Activated T-cell treated with anti-CD3 and anti-CD28 coated beads, Interleukin-2, amount 50 U/mL, for 4 hours (primary cell): Measurements from ENCODE around the gene ROMO1. TPM values are rescaled to one million over a fixed set of nuclear protein-coding genes. Genes with fewer than 3 reads are reported as not detected.

Source experiments
- ATAC-seq, 2 donors: fragments of 200-7000 bp; cut with Tn5 transposase; one replicate each; pipeline ENCODE4 v1.10.0; 2021
- DNase-seq: peaks from one replicate; pipeline ENCODE4 v3.0.0-alpha.2; 2020
- H3K27me3 Mint-ChIP-seq: one replicate; pipeline ENCODE4 v1.8.0; 2021; ENCODE audit warnings: low read depth, mixed read lengths
- H3K36me3 Mint-ChIP-seq: one replicate; pipeline ENCODE4 v1.8.0; 2022; ENCODE audit warnings: mixed read lengths; ENCODE audit not compliant: insufficient read depth
- H3K4me1 Mint-ChIP-seq: one replicate; pipeline ENCODE4 v1.8.0; 2021; ENCODE audit warnings: low read depth, mixed read lengths
- H3K4me3 Mint-ChIP-seq: one replicate; pipeline ENCODE4 v1.8.0; 2021; ENCODE audit warnings: mild to moderate bottlenecking, moderate library complexity, mixed read lengths
- H3K9me3 Mint-ChIP-seq: one replicate; pipeline ENCODE4 v1.8.0; 2021; ENCODE audit warnings: mixed read lengths
- total RNA-seq, 3 donors: library from RNA; stranded (reverse); gene quantifications; one replicate each; pipeline ENCODE4 v1.2.1, GENCODE V29; 2021

ROMO1 gene
- total RNA-seq, 3 donors from 2014 or later, result 160 to 171 (median 171) TPM

GRCh38 chr20:35724321-35725230 is 25.4 kb downstream of the ROMO1 start:
- H3K4me3 Mint-ChIP-seq, result no peak overlapping the region

DNA sequence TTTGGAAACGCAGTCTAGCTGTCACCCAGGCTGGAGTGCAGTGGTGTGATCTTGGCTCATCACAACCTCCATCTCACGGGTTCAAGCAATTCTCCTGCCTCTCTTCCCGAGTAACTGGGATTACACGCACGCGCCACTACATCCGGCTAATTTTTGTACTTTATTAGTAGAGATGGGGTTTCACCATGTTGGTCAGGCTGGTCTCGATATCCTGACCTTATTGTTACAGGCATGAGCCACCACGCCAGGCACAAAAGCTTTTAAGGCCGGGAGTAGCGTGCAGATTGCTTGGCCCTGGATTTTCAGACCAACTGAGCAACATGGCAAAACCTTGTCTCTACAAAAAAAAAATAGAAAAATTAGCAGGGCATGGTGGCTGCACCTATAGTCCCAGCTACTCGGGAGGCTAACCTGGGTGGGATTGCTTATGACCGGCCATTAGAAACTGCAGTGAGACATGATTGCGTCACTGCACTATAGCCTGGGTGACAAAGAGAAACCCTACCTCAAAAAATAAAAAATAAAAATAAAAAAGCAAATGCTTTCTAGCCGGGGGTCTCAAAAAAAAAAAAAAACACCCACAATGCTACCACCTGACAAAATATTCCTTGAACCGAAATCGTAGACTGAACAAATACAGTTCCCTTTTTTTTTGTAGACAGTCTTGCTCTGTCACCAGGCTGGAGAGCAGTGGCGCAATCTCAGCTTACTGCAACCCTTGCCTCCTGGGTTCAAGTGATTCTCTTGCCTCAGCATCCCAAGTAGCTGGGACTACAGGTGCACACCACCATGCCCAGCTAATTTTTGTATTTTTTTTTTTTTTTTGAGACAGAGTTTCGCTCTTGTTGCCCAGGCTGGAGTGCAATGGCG is 27.9 kb downstream of the ROMO1 start:
- Mint-ChIP-seq H3K4me1 (peaks cover 43% of the 10 kb centered on the region), H3K4me3 (no peak overlapping the region), H3K9me3 (no peaks in the 10 kb centered on the region), H3K27me3 (no peaks in the 10 kb centered on the region), H3K36me3 (peaks cover 36% of the 10 kb centered on the region)
- no peak for DNase-seq
- no peak for ATAC-seq

More at GRCh38 chr20:35724321-35725230, 25.4 kb downstream of the ROMO1 start:
- Mint-ChIP-seq H3K4me1 (peaks cover 38% of the 10 kb centered on the region), H3K27me3 (no peaks in the 10 kb centered on the region), H3K36me3 (peaks cover 38% of the 10 kb centered on the region), H3K9me3 (no peaks in the 10 kb centered on the region)
- ATAC-seq (no peak), DNase-seq (no peak)

DNA sequence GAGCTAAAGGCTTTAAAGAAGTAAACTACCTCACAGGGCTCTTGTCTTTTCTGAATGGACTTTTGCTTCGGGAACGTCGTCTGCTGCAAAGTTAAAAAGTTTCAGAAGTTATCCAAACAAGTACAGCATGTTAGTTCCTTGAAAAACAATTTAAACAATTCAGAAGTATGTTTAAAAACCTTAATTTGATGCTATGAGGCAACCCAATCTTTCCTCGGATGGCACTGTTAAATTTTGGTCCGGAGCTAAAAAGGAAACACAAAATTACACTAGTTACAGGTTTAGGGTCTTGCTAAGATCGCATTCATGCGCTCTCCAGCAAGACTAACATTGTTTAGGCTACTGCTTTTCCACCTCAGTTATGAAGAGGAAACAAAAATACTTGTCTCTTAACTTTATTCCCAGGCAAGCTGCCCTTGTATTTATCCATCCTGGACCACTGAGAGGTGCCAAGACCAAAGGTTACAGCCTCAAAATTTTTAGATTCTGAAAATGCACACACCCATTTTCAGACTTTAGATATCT is 30.1 kb downstream of the ROMO1 start:
- H3K4me3 Mint-ChIP-seq, result no peak overlapping the region
- peaks cover 55% of the 10 kb centered on the region for H3K4me1 Mint-ChIP-seq
- H3K9me3 Mint-ChIP-seq, result no peaks in the 10 kb centered on the region
- peaks cover 42% of the 10 kb centered on the region for H3K36me3 Mint-ChIP-seq
- no peak for DNase-seq
- no peak for ATAC-seq
- H3K27me3 Mint-ChIP-seq, result no peaks in the 10 kb centered on the region

GRCh38 chr20:35729836-35730582 is 30.8 kb downstream of the ROMO1 start:
- H3K4me1 Mint-ChIP-seq, result peaks cover 58% of the 10 kb centered on the region
- H3K36me3 Mint-ChIP-seq, result peaks cover 42% of the 10 kb centered on the region
- peak overlapping the region; percentile 19 for H3K4me3 Mint-ChIP-seq
- ATAC-seq (peak in 1 of 2 donors; percentile 20), DNase-seq (no peak)
- H3K9me3 Mint-ChIP-seq, result no peaks in the 10 kb centered on the region
- H3K27me3 Mint-ChIP-seq, result no peaks in the 10 kb centered on the region

DNA sequence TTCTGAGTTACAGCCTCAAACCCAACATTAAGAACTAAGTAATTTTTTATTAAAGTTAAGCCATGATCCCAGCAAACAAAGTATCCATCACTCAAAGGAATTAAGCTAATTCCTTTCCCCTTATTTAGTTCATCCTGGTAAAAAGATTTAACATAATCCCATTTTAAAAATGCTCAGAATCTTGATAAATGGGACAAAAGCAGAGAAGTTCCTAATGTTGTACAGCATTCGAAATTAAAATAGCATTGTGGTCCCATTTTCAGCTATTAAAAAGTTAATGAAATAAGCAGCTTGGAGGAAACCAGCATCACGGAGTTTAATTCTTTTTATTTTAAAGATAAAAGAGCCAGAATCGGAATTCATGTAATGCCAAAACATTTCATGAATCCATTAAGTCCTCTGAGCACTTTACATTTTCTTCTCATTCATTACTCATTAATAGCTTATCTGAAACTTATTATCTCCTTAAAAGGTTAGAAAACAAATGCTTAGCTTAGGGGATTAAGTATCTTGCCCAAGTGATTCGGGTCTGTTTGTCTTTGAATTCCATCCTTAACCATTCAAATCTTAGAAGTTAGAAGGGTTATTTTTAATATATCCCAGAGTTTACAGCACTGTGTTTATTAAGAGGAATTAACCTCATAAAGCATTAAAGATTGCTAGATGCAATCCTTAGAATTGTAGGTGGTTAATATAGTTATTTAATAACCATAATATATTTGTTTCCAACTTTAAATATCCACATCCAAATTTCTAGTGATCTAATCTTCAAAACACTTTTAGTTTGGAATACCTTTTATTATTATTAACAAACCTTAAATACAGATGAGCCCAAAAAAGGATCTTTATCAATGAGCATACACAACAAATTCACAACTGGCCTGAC is 31.6 kb downstream of the ROMO1 start:
- Mint-ChIP-seq H3K4me1 (peaks cover 60% of the 10 kb centered on the region), H3K27me3 (no peaks in the 10 kb centered on the region), H3K4me3 (no peak overlapping the region), H3K36me3 (peaks cover 42% of the 10 kb centered on the region), H3K9me3 (no peaks in the 10 kb centered on the region)
- no peak for DNase-seq
- no peak for ATAC-seq

DNA sequence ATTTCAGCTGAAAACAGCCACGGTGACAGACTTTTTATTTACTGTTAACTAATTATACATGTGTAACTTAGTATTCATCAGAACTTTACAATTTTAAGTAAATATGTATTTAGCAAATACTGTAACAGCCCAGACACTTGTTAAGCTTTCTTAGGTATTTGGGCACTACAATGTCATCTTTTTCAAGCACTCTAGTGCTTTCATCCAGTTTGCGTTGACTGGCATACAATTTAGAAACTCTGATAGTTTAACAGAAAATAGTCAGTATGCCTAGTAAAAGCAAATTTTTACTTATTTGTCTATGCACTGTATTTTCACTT is 32.2 kb downstream of the ROMO1 start:
- Mint-ChIP-seq H3K4me1 (peaks cover 64% of the 10 kb centered on the region), H3K36me3 (peaks cover 44% of the 10 kb centered on the region), H3K4me3 (no peak overlapping the region), H3K27me3 (no peaks in the 10 kb centered on the region), H3K9me3 (no peaks in the 10 kb centered on the region)
- ATAC-seq, result no peak
- DNase-seq, result no peak

DNA sequence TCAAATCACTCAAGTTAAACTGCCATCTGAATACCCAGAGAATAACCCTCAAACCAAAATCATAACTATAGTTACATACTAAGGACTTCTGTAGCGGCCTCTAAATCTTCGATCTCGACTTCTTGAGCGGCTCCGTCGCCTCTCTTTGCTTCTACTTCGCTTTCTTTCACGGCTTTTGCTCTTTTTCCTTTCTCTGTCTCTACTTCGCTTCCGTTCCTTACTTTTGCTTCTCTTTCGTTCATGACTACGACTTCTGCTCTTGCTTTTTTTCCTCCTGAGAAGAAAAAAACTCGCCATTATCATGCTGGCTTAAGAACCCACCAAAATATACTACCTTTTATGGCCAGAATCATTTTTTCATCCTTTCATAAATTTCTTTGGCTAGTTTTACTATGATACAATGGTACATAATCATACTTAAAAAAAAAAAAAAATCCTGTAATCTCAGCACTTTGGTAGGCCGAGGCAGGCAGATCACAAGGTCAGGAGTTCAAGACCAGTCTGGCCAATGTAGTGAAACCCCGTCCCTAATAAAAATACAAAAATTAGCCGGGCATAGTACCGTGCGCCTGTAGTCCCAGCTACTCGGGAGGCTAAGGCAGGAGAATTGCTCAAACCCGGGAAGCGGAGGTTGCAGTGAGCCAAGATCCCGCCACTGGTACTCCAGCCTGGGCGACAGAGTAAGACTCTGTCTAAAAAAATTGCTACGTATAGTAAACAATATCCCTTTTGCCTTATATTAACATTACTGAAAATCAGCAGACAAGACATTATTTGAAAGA is 32.8 kb downstream of the ROMO1 start:
- Mint-ChIP-seq H3K4me3 (peak overlapping the region; percentile 41), H3K4me1 (peaks cover 62% of the 10 kb centered on the region), H3K9me3 (no peaks in the 10 kb centered on the region), H3K27me3 (no peaks in the 10 kb centered on the region), H3K36me3 (peaks cover 40% of the 10 kb centered on the region)
- DNase-seq (no peak), ATAC-seq (no peak)

- no peak for DNase-seq
- no peaks in the 10 kb centered on the region for H3K27me3 Mint-ChIP-seq
- H3K4me3 Mint-ChIP-seq, result peak overlapping the region; percentile 58
- ATAC-seq, result no peak
- peaks cover 42% of the 10 kb centered on the region for H3K36me3 Mint-ChIP-seq
- H3K4me1 Mint-ChIP-seq, result peaks cover 62% of the 10 kb centered on the region
- H3K9me3 Mint-ChIP-seq, result no peaks in the 10 kb centered on the region
These were observed 33.4 kb downstream of the ROMO1 start for GRCh38 chr20:35732644-35732982.

- Mint-ChIP-seq H3K36me3 (peaks cover 57% of the 10 kb centered on the region), H3K4me1 (peaks cover 71% of the 10 kb centered on the region), H3K27me3 (no peaks in the 10 kb centered on the region), H3K4me3 (peak overlapping the region; percentile 38), H3K9me3 (no peaks in the 10 kb centered on the region)
- DNase-seq, result no peak
- ATAC-seq, result no peak
These were observed 35.2 kb downstream of the ROMO1 start for GRCh38 chr20:35734374-35734773.

DNA sequence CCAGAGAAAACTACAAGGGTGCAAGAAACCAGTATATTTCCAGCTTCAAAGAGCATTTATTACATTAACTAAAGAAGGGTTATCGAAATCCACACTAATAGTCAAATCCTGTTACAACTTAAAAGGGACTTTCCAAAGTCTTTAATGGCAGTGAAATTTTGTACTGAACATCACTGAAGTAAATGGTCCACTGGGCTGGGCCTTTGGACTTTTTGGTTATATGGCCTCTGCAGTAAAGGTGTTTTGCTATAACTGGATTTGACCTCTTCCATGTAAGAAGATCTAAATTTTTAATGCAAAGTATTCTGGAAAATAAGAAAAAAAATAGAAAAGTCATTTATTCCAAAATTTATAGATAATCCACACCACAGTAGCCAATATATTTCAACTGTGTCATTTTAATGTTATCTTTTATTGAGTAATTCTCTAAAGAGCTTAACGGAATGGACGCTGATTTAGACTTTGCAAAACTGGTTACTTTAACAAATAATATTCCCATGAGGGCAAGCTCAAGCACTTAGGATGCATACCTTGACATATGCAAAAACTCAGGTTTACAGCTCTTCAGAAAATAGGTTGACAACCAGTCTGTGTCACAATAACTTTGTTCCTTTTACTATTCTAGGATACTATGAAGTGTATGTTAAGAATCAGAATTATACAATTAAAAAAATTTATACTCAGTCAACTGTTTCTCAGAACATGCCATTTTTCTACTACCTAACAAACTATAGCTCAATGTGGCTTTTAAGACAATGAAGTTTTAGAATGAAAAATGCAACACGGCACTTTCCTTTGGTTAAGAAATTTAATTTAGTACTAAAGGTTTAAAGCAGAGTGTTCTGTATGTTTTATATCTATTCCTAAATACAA is 35.8 kb downstream of the ROMO1 start:
- Mint-ChIP-seq H3K27me3 (no peaks in the 10 kb centered on the region), H3K9me3 (no peaks in the 10 kb centered on the region), H3K4me1 (peaks cover 71% of the 10 kb centered on the region), H3K36me3 (peaks cover 58% of the 10 kb centered on the region), H3K4me3 (peak overlapping the region; percentile 65)
- ATAC-seq, result no peak
- DNase-seq, result no peak

GRCh38 chr20:35735826-35736470 is 36.7 kb downstream of the ROMO1 start:
- peaks cover 67% of the 10 kb centered on the region for H3K4me1 Mint-ChIP-seq
- no peak for ATAC-seq
- peak overlapping the region; percentile 65 for H3K4me3 Mint-ChIP-seq
- DNase-seq, result no peak
- H3K27me3 Mint-ChIP-seq, result no peaks in the 10 kb centered on the region
- no peaks in the 10 kb centered on the region for H3K9me3 Mint-ChIP-seq
- H3K36me3 Mint-ChIP-seq, result peaks cover 62% of the 10 kb centered on the region

GRCh38 chr20:35737865-35738333 is 38.7 kb downstream of the ROMO1 start:
- Mint-ChIP-seq H3K27me3 (no peaks in the 10 kb centered on the region), H3K4me3 (peak overlapping the region; percentile 81), H3K9me3 (no peaks in the 10 kb centered on the region), H3K36me3 (peaks cover 55% of the 10 kb centered on the region), H3K4me1 (peaks cover 54% of the 10 kb centered on the region)
- DNase-seq (no peak), ATAC-seq (no peak)
